ENCODE results near the gene HLF. TPM values are rescaled to one million over a fixed set of nuclear protein-coding genes. Genes with fewer than 3 reads are reported as not detected.

The HLF gene
- total RNA-seq, 4 donors from 2014 or later, result 2.5 to 10.0 (median 5.4) TPM

GRCh38 chr17:55348749-55349354 lies 84.1 kb downstream of the HLF start:
- no peak for TF ChIP-seq POLR2A (IDR thresholded peaks at IDR 0.05)
- peak; percentile 28 to 87 (median 82) for TF ChIP-seq CTCF (IDR thresholded peaks at IDR 0.05)

GRCh38 chr17:55350825-55351205 lies 86.1 kb downstream of the HLF start:
- Histone ChIP-seq H3K4me1 (no peaks in the 10 kb centered on the region), H3K27ac (no peak overlapping the region), H3K9me3 (no peaks in the 10 kb centered on the region), H3K36me3 (no peaks in the 10 kb centered on the region), H3K27me3 (no peaks in the 10 kb centered on the region), H3K4me3 (no peak overlapping the region)
- no peak for DNase-seq
- TF ChIP-seq CTCF (IDR thresholded peaks at IDR 0.05), result no peak
- TF ChIP-seq POLR2A (IDR thresholded peaks at IDR 0.05), result no peak

More at GRCh38 chr17:55348749-55349354, 84.1 kb downstream of the HLF start:
- Histone ChIP-seq H3K9me3 (no peaks in the 10 kb centered on the region), H3K36me3 (no peaks in the 10 kb centered on the region), H3K4me1 (no peaks in the 10 kb centered on the region), H3K27me3 (no peaks in the 10 kb centered on the region), H3K4me3 (no peak overlapping the region), H3K27ac (no peak overlapping the region)
- peak in 2 of 3 donors; percentile 23 to 72 for DNase-seq

GRCh38 chr17:55351226-55351625 lies 86.5 kb downstream of the HLF start:
- H3K27me3 ChIP-seq, result no peaks in the 10 kb centered on the region
- no peaks in the 10 kb centered on the region for H3K9me3 ChIP-seq
- H3K4me3 ChIP-seq, result no peak overlapping the region
- H3K4me1 ChIP-seq, result no peaks in the 10 kb centered on the region
- H3K36me3 ChIP-seq, result no peaks in the 10 kb centered on the region
- no peak for DNase-seq
- H3K27ac ChIP-seq, result no peak overlapping the region
- no peak for TF ChIP-seq CTCF (IDR thresholded peaks at IDR 0.05)
- no peak for TF ChIP-seq POLR2A (IDR thresholded peaks at IDR 0.05)

- no peak for DNase-seq
- no peaks in the 10 kb centered on the region for H3K4me1 ChIP-seq
- no peaks in the 10 kb centered on the region for H3K27me3 ChIP-seq
- H3K9me3 ChIP-seq, result no peaks in the 10 kb centered on the region
- no peak overlapping the region for H3K27ac ChIP-seq
- H3K36me3 ChIP-seq, result no peaks in the 10 kb centered on the region
- TF ChIP-seq CTCF (IDR thresholded peaks at IDR 0.05) (no peak), POLR2A (IDR thresholded peaks at IDR 0.05) (no peak)
- H3K4me3 ChIP-seq, result no peak overlapping the region
Observed at GRCh38 chr17:55354010-55354409, 89.2 kb downstream of the HLF start.

GRCh38 chr17:55354941-55355340 lies 90.2 kb downstream of the HLF start:
- Histone ChIP-seq H3K36me3 (no peaks in the 10 kb centered on the region), H3K27ac (no peak overlapping the region), H3K4me3 (no peak overlapping the region), H3K9me3 (no peaks in the 10 kb centered on the region), H3K4me1 (no peaks in the 10 kb centered on the region), H3K27me3 (no peaks in the 10 kb centered on the region)
- TF ChIP-seq POLR2A (IDR thresholded peaks at IDR 0.05) (no peak), CTCF (IDR thresholded peaks at IDR 0.05) (no peak)
- DNase-seq, result no peak

All from Peyer's patch (tissue), 4 donors.